ENCODE data around the gene STX16. TPM values are rescaled to one million over a fixed set of nuclear protein-coding genes. Genes with fewer than 3 reads are reported as not detected.

The STX16 gene
- total RNA-seq, 6 experiments from 2014 or later: 18.1 to 25.3 (median 22.2) TPM

- ATAC-seq: no peak
- 89% methylated on average over 3 of the region's 8 CpGs for WGBS (ENCODE audit: insufficient coverage, low coverage, low lambda C conversion rate, missing lambda C conversion rate)
- no peak overlapping the region for H3K4me3 ChIP-seq
- H3K27me3 ChIP-seq: no peaks in the 10 kb centered on the region
- intact Hi-C loops (cut with DNase I): no loop called here
- peaks cover 0 to 43% (median 10%) of the 10 kb centered on the region in 4 donors for H3K36me3 ChIP-seq
- no peak overlapping the region for H3K27ac ChIP-seq
- TF ChIP-seq CTCF (IDR thresholded peaks at IDR 0.05) (no peak), POLR2A (IDR thresholded peaks at IDR 0.05) (no peak)
- DNase-seq: no peak
- no peaks in the 10 kb centered on the region for H3K9me3 ChIP-seq
- H3K4me1 ChIP-seq: no peaks in the 10 kb centered on the region
Measured at GRCh38 chr20:58678806-58679205, 27.7 kb downstream of the STX16 start.

GRCh38 chr20:58682656-58683531 lies 31.8 kb downstream of the STX16 start:
- DNase-seq: no peak
- intact Hi-C loops (cut with DNase I): no loop called here

GRCh38 chr20:58684291-58684690 lies 33.2 kb downstream of the STX16 start:
- H3K36me3 ChIP-seq: peaks cover 0 to 6% (median 0%) of the 10 kb centered on the region in 4 donors
- no peak for ATAC-seq
- H3K27me3 ChIP-seq: no peaks in the 10 kb centered on the region
- no peak for DNase-seq
- no peaks in the 10 kb centered on the region for H3K9me3 ChIP-seq
- WGBS (ENCODE audit: insufficient coverage, low coverage, low lambda C conversion rate, missing lambda C conversion rate): 89% methylated on average over 2 of the region's 2 CpGs
- TF ChIP-seq CTCF (IDR thresholded peaks at IDR 0.05): no peak
- TF ChIP-seq POLR2A (IDR thresholded peaks at IDR 0.05): no peak
- H3K27ac ChIP-seq: no peak overlapping the region
- no peaks in the 10 kb centered on the region for H3K4me1 ChIP-seq
- H3K4me3 ChIP-seq: no peak overlapping the region
- intact Hi-C loops (cut with DNase I): no loop called here

More at GRCh38 chr20:58682656-58683531, 31.8 kb downstream of the STX16 start:
- WGBS (ENCODE audit: insufficient coverage, low coverage, low lambda C conversion rate, missing lambda C conversion rate): 86% methylated on average over 11 of the region's 11 CpGs
- Histone ChIP-seq H3K36me3 (peaks cover 0 to 6% (median 0%) of the 10 kb centered on the region in 4 donors), H3K27ac (no peak overlapping the region), H3K4me1 (no peaks in the 10 kb centered on the region), H3K27me3 (no peaks in the 10 kb centered on the region), H3K9me3 (no peaks in the 10 kb centered on the region), H3K4me3 (no peak overlapping the region)
- no peak for ATAC-seq
- TF ChIP-seq CTCF (IDR thresholded peaks at IDR 0.05) (no peak), POLR2A (IDR thresholded peaks at IDR 0.05) (no peak)

GRCh38 chr20:58685988-58686387 lies 34.9 kb downstream of the STX16 start:
- Histone ChIP-seq H3K4me3 (no peak overlapping the region), H3K4me1 (no peaks in the 10 kb centered on the region), H3K9me3 (no peaks in the 10 kb centered on the region), H3K36me3 (no peaks in the 10 kb centered on the region), H3K27ac (no peak overlapping the region), H3K27me3 (no peaks in the 10 kb centered on the region)
- TF ChIP-seq POLR2A (IDR thresholded peaks at IDR 0.05) (no peak), CTCF (IDR thresholded peaks at IDR 0.05) (no peak)
- DNase-seq (no peak), ATAC-seq (no peak)
- WGBS (ENCODE audit: insufficient coverage, low coverage, low lambda C conversion rate, missing lambda C conversion rate): 85% methylated on average over 5 of the region's 5 CpGs
- intact Hi-C loops (cut with DNase I): no loop called here
